Caco-2 (cell line): ENCODE data around the gene PLA2G4D. TPM values are rescaled to one million over a fixed set of nuclear protein-coding genes. Genes with fewer than 3 reads are reported as not detected.

Experiments
- BruUV-seq: library from RNA; stranded (reverse); fragments of 400-500 nt; replicated peaks from 2 replicates; lab custom pipeline; 2021; lab: Mats Ljungman, UMichigan
- CTCF ChIA-PET: fragments of 300-600 bp; sonication (Branson Sonifier 250); formaldehyde crosslinking; loops from one replicate; lab custom pipeline; 2022; ENCODE audit warnings: antibody characterized with exemption; lab: Charles Lee
- POLR2A ChIA-PET: fragments of 300-600 bp; sonication (Branson Sonifier 250); formaldehyde crosslinking; loops from one replicate; lab custom pipeline; 2022; ENCODE audit warnings: antibody characterized with exemption; lab: Charles Lee
- DNase-seq, 2 experiments: peaks; one replicate each; pipeline versions ENCODE4 v3.0.0 to v3.0.0-alpha.2; 2020 to 2022
- H3K27me3 ChIP-seq: replicated peaks from 2 replicates; pipeline ENCODE4 v1.6.0; 2011; ENCODE audit warnings: low read length; ENCODE audit not compliant: control insufficient read depth, insufficient read depth
- H3K36me3 ChIP-seq: 2 replicates; pipeline ENCODE4 v1.5.1; 2011; ENCODE audit warnings: low read length; ENCODE audit not compliant: control insufficient read depth, insufficient read depth
- H3K4me1 ChIP-seq: fragments of 250-450 bp; sonication (Bioruptor Pico); 2 replicates; pipeline ENCODE4 v1.5.1; 2020; ENCODE audit warnings: mild to moderate bottlenecking
- H3K4me3 ChIP-seq: 2 replicates; pipeline ENCODE4 v1.5.1; 2011; ENCODE audit warnings: low read depth, mild to moderate bottlenecking, control low read depth, low read length
- H3K9me3 ChIP-seq: fragments of 250-450 bp; sonication (Bioruptor Pico); 2 replicates; pipeline ENCODE4 v1.5.1; 2020; ENCODE audit warnings: mild to moderate bottlenecking, moderate library complexity
- H3K27ac Mint-ChIP-seq: one replicate; pipeline ENCODE4 v1.8.0; 2022; ENCODE audit warnings: mixed read lengths; ENCODE audit not compliant: unreplicated experiment
- H3K27me3 Mint-ChIP-seq: one replicate; pipeline ENCODE4 v1.8.0; 2022; ENCODE audit warnings: mixed read lengths; ENCODE audit not compliant: insufficient read depth, unreplicated experiment
- H3K36me3 Mint-ChIP-seq: one replicate; pipeline ENCODE4 v1.8.0; 2022; ENCODE audit warnings: mild to moderate bottlenecking, mixed read lengths; ENCODE audit not compliant: insufficient read depth, unreplicated experiment
- H3K4me1 Mint-ChIP-seq: one replicate; pipeline ENCODE4 v1.8.0; 2022; ENCODE audit warnings: low read depth, mixed read lengths; ENCODE audit not compliant: unreplicated experiment
- H3K4me3 Mint-ChIP-seq: one replicate; pipeline ENCODE4 v1.8.0; 2022; ENCODE audit warnings: mild to moderate bottlenecking, moderate library complexity, mixed read lengths; ENCODE audit not compliant: unreplicated experiment
- H3K9me3 Mint-ChIP-seq: one replicate; pipeline ENCODE4 v1.8.0; 2022; ENCODE audit warnings: mixed read lengths; ENCODE audit not compliant: unreplicated experiment
- CTCF ChIP-seq, 2 experiments: fragments of 200-600 bp in 1 of 2; IDR thresholded peaks; 1 replicate in 1 of 2; 2 replicates in 1 of 2; pipeline versions ENCODE4 v1.5.1 to v1.8.0; 2011 to 2022; ENCODE audit warnings: antibody characterized with exemption in 1 of 2, control low read depth in 1 of 2, inconsistent platforms in 1 of 2, low read depth in 1 of 2, low read length in 1 of 2, mild to moderate bottlenecking in 1 of 2, moderate library complexity in 1 of 2; ENCODE audit not compliant: insufficient read depth in 1 of 2, severe bottlenecking in 1 of 2, unreplicated experiment in 1 of 2
- intact Hi-C: fragments of 100-400 bp; cut with micrococcal nuclease; formaldehyde crosslinking; loops from one replicate; pipeline ENCODE4 v1.10.0; 2022; ENCODE audit not compliant: unreplicated experiment
- total RNA-seq: library from RNA; stranded (reverse); gene quantifications from 2 replicates; pipeline ENCODE4 v1.2.3, GENCODE V29; 2022

Gene PLA2G4D
- total RNA-seq, 1 experiment from 2014 or later = not detected

GRCh38 chr15:42018306-42019224 lies 75.8 kb downstream of the PLA2G4D start:
- no peak for TF ChIP-seq CTCF (IDR thresholded peaks at IDR 0.05; ENCODE audit: insufficient read depth in 1 of 2, low read depth in 1 of 2, low read length in 1 of 2, severe bottlenecking in 1 of 2, unreplicated experiment in 1 of 2)
- BruUV-seq = no TSS peak
- Mint-ChIP-seq H3K4me3 (no peak overlapping the region), H3K27me3 (no peaks in the 10 kb centered on the region), H3K4me1 (peaks cover 13% of the 10 kb centered on the region), H3K27ac (no peak overlapping the region), H3K9me3 (peaks cover 16% of the 10 kb centered on the region), H3K36me3 (peaks cover 9% of the 10 kb centered on the region)
- Histone ChIP-seq H3K9me3 (peaks cover 19% of the 10 kb centered on the region; the same call in 1 of the 2 replicates), H3K36me3 (no peaks in the 10 kb centered on the region), H3K4me1 (peaks cover 5% of the 10 kb centered on the region; the same call in 1 of the 2 replicates), H3K4me3 (no peak overlapping the region), H3K27me3 (no peaks in the 10 kb centered on the region)
- intact Hi-C loops = no loop called here
- no peak for DNase-seq
- POLR2A ChIA-PET = interaction anchor here (0.6 kb wide), 1 partner anchor 39 kb away, joined by 3 read pairs; no protein-coding TSS in a partner anchor
- CTCF ChIA-PET = interaction anchor here (0.6 kb wide), 1 partner anchor 38 kb away, joined by 3 read pairs; no protein-coding TSS in a partner anchor

Other genes with a start within 250 kb of the PLA2G4D start
- 2.3 and 2.5 TPM in 2 replicates for gene SPTBN5, start 200.5 kb downstream of the PLA2G4D start, total RNA-seq
- 31.6 TPM in 2 replicates for gene EHD4, start 122.0 kb downstream of the PLA2G4D start, total RNA-seq
- gene PLA2G4E, start 73.5 kb downstream of the PLA2G4D start, total RNA-seq = 1.4 and 1.8 TPM in 2 replicates
- 2.5 and 2.9 TPM in 2 replicates for gene PLA2G4F, start 62.1 kb upstream of the PLA2G4D start, total RNA-seq
- 42.7 and 48.4 TPM in 2 replicates for gene VPS39, start 113.7 kb upstream of the PLA2G4D start, total RNA-seq
- 11.8 and 12.6 TPM in 2 replicates for gene GANC, start 178.6 kb upstream of the PLA2G4D start, total RNA-seq
- gene TMEM87A, start 178.9 kb upstream of the PLA2G4D start, total RNA-seq = 33.6 and 38.4 TPM in 2 replicates